Hepatocyte (in vitro differentiated cells): ENCODE results near the gene HSD17B8. TPM values are rescaled to one million over a fixed set of nuclear protein-coding genes. Genes with fewer than 3 reads are reported as not detected.
A peak's percentile ranks its signal among the peaks of the same experiment; 100 is the strongest.

Experiments used
- DNase-seq: peaks from one replicate; pipeline ENCODE4 v3.0.0-alpha.2; 2016; ENCODE audit warnings: low spot score
- H2AFZ ChIP-seq: fragments of 200-600 bp; sonication (generic); 2 replicates; pipeline ENCODE4 v1.6.0; 2016; ENCODE audit warnings: antibody characterized with exemption, mild to moderate bottlenecking
- H3K27ac ChIP-seq: fragments of 200-600 bp; sonication (generic); 2 replicates; pipeline ENCODE4 v1.5.1; 2016; ENCODE audit warnings: mild to moderate bottlenecking
- H3K27me3 ChIP-seq: fragments of 200-600 bp; sonication (generic); 2 replicates; pipeline ENCODE4 v1.6.1; 2016
- H3K36me3 ChIP-seq: fragments of 200-600 bp; sonication (generic); replicated peaks from 2 replicates; pipeline ENCODE4 v1.5.1; 2016; ENCODE audit warnings: low read depth; ENCODE audit not compliant: insufficient read depth
- H3K4me1 ChIP-seq: fragments of 200-600 bp; sonication (generic); 2 replicates; pipeline ENCODE4 v1.5.1; 2016; ENCODE audit warnings: mild to moderate bottlenecking, moderate library complexity; ENCODE audit not compliant: insufficient read depth
- H3K4me2 ChIP-seq: fragments of 200-600 bp; sonication (generic); 2 replicates; pipeline ENCODE4 v1.6.0; 2016
- H3K4me3 ChIP-seq: fragments of 200-600 bp; sonication (generic); 2 replicates; pipeline ENCODE4 v1.5.1; 2016; ENCODE audit warnings: mild to moderate bottlenecking
- H3K79me2 ChIP-seq: fragments of 200-600 bp; sonication (generic); 2 replicates; pipeline ENCODE4 v1.6.0; 2017; ENCODE audit warnings: mild to moderate bottlenecking
- H3K9me2 ChIP-seq: fragments of 200-600 bp; sonication (generic); replicated peaks from 2 replicates; pipeline ENCODE4 v1.6.0; 2017; ENCODE audit warnings: mild to moderate bottlenecking; ENCODE audit not compliant: insufficient read depth
- H3K9me3 ChIP-seq: fragments of 200-600 bp; sonication (generic); 2 replicates; pipeline ENCODE4 v1.5.1; 2016; ENCODE audit warnings: low read depth, mild to moderate bottlenecking
- H4K20me1 ChIP-seq: fragments of 200-600 bp; sonication (generic); 2 replicates; pipeline ENCODE4 v1.6.0; 2016; ENCODE audit warnings: mild to moderate bottlenecking; ENCODE audit not compliant: insufficient read depth, poor library complexity, severe bottlenecking
- EZH2 ChIP-seq: fragments of 200-600 bp; sonication (generic); IDR thresholded peaks from 2 replicates; pipeline ENCODE4 v1.6.1; 2016; ENCODE audit warnings: antibody characterized with exemption, mild to moderate bottlenecking, borderline replicate concordance
- EZH2phosphoT487 ChIP-seq: fragments of 200-600 bp; sonication (generic); IDR thresholded peaks from one replicate; pipeline ENCODE4 v1.6.1; 2018; ENCODE audit warnings: antibody characterized with exemption, mild to moderate bottlenecking, low read depth, moderate library complexity; ENCODE audit not compliant: unreplicated experiment, severe bottlenecking
- WGBS: methylation state at CpG from one replicate; pipeline ENCODE4 v1.1.6; 2016; ENCODE audit warnings: low lambda C conversion rate; ENCODE audit errors: missing lambda C conversion rate; 5-methylcytosine and 5-hydroxymethylcytosine counted together
- polyA plus RNA-seq: library from polyadenylated mRNA; unstranded; fragments of >200 nt; fragmentation: Nextera tagmentation; extraction: Ambion mirVana; gene quantifications from 2 replicates; pipeline ENCODE4 v1.2.1, GENCODE V29; 2016
- total RNA-seq: library from RNA; depleted of rRNA; stranded (reverse); fragments of >200 nt; gene quantifications from 2 replicates; pipeline ENCODE4 v1.2.3, GENCODE V29; 2014
- TF ChIP-seq, protein P1 (sequence below): fragments of 200-600 bp; sonication (generic); IDR thresholded peaks from 2 replicates; pipeline ENCODE4 v1.5.1; 2016; ENCODE audit warnings: antibody characterized with exemption, mild to moderate bottlenecking; ENCODE audit not compliant: poor library complexity

Gene HSD17B8
- total RNA-seq = 6.0 and 7.8 TPM in 2 replicates
- 11.1 and 12.9 TPM in 2 replicates for polyA plus RNA-seq

DNA sequence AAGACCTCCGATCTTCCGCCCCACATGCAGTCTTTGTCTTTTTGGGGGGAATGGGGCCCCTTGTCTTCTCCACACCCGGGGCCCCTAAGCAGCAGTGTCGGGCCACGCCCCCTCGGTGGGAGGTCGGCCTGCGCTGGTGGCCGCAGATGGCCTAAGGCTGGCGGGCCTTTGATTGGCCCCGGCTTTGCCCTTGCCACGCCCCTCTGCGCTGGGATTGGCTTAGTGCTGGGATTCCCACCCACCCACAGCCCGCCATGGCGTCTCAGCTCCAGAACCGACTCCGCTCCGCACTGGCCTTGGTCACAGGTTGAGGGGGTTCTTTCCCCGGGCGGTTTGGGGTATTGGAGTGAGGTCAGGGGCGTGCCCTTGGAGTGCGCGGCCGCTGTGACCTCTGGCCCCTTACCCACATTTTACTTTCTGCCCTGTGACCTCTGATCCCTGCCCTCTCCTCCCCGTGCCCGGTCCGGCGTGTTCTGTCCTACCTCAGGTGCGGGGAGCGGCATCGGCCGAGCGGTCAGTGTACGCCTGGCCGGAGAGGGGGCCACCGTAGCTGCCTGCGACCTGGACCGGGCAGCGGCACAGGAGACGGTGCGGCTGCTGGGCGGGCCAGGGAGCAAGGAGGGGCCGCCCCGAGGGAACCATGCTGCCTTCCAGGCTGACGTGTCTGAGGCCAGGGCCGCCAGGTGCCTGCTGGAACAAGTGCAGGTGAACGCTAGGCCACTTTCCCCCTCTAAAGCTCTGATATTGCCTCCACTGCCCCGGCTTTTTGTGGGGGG lies at the start of gene HSD17B8:
Gene HSD17B8, plus strand, starts transcription at position 241 of the 776 bp plus-strand sequence. Its CDS starts 14 bp downstream, at position 255.
- WGBS = 1% methylated on average over 45 of the region's 48 CpGs

DNA sequence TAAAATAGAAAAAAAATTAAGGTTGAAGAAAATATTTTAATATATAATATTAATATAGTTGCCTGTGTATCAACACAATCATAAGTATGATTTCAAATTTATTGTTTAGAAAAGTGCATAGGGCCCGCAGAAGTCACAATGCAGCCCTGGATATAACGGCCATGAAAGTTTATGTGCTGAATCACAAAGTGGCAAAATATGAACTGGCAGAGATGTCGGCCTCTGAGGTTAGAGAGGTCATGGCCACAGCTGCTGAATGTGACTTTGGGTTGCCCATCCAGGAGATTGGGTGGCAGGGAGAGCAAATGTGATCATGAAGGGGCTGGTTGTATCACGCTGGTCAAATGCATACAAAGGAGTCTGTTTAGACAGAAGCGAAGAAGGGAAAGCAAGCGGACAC lies 47.9 kb upstream of the HSD17B8 start:
- Histone ChIP-seq H3K4me3 (no peak overlapping the region), H2AFZ (no peak overlapping the region), H3K27ac (no peak overlapping the region), H3K4me1 (peaks cover under 1% of the 10 kb centered on the region), H3K27me3 (no peaks in the 10 kb centered on the region), H3K79me2 (no peaks in the 10 kb centered on the region), H3K9me2 (no peaks in the 10 kb centered on the region), H3K36me3 (no peaks in the 10 kb centered on the region), H4K20me1 (no peaks in the 10 kb centered on the region), H3K9me3 (no peaks in the 10 kb centered on the region), H3K4me2 (no peak overlapping the region)
- 84% methylated on average over 6 of the region's 6 CpGs for WGBS
- no peak for TF ChIP-seq EZH2
- no peak for TF ChIP-seq EZH2phosphoT487
- no peak for DNase-seq

More for the DNA sequence above, at the start of gene HSD17B8:
- Histone ChIP-seq H3K36me3 (no peaks in the 10 kb centered on the region), H3K27me3 (no peaks in the 10 kb centered on the region), H3K79me2 (peaks cover 53% of the 10 kb centered on the region), H3K9me2 (no peaks in the 10 kb centered on the region), H3K4me2 (peak within 1 kb of the TSS; percentile 93), H2AFZ (peak within 1 kb of the TSS; percentile 46), H3K4me1 (peaks cover 33% of the 10 kb centered on the region), H3K27ac (peak within 1 kb of the TSS; percentile 79), H3K4me3 (peak within 1 kb of the TSS; percentile 48), H4K20me1 (peaks cover 8% of the 10 kb centered on the region), H3K9me3 (no peaks in the 10 kb centered on the region)
- TF ChIP-seq, protein P1, sequence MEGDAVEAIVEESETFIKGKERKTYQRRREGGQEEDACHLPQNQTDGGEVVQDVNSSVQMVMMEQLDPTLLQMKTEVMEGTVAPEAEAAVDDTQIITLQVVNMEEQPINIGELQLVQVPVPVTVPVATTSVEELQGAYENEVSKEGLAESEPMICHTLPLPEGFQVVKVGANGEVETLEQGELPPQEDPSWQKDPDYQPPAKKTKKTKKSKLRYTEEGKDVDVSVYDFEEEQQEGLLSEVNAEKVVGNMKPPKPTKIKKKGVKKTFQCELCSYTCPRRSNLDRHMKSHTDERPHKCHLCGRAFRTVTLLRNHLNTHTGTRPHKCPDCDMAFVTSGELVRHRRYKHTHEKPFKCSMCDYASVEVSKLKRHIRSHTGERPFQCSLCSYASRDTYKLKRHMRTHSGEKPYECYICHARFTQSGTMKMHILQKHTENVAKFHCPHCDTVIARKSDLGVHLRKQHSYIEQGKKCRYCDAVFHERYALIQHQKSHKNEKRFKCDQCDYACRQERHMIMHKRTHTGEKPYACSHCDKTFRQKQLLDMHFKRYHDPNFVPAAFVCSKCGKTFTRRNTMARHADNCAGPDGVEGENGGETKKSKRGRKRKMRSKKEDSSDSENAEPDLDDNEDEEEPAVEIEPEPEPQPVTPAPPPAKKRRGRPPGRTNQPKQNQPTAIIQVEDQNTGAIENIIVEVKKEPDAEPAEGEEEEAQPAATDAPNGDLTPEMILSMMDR = no peak
- TF ChIP-seq EZH2 = no peak
- no peak for TF ChIP-seq EZH2phosphoT487
- peak; percentile 97 for DNase-seq

DNA sequence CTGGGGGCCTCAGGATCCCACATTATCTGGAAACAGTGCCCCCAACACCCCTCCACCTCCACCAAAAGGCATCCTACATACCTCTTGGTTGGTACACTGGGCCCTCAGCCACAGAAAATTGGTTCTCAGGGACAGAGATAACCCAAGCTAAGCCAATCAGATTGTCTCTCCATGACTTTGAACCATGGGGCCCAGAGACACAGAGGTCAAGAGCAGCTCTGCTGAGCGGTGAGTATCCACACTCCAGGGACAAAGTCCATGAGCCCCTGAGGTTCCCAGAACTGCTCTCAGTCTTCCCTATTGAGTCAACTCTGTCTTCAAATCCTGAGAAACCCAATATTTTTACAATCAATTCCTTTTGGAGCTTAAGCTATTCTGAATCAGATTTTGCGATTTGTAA lies 47.5 kb upstream of the HSD17B8 start:
- Histone ChIP-seq H4K20me1 (no peaks in the 10 kb centered on the region), H3K36me3 (no peaks in the 10 kb centered on the region), H3K4me1 (peaks cover 4% of the 10 kb centered on the region), H3K27ac (no peak overlapping the region), H2AFZ (no peak overlapping the region), H3K79me2 (no peaks in the 10 kb centered on the region), H3K4me3 (no peak overlapping the region), H3K9me3 (no peaks in the 10 kb centered on the region), H3K9me2 (no peaks in the 10 kb centered on the region), H3K27me3 (no peaks in the 10 kb centered on the region), H3K4me2 (no peak overlapping the region)
- DNase-seq = no peak
- 83% methylated on average over 2 of the region's 2 CpGs for WGBS
- TF ChIP-seq EZH2phosphoT487 = no peak

DNA sequence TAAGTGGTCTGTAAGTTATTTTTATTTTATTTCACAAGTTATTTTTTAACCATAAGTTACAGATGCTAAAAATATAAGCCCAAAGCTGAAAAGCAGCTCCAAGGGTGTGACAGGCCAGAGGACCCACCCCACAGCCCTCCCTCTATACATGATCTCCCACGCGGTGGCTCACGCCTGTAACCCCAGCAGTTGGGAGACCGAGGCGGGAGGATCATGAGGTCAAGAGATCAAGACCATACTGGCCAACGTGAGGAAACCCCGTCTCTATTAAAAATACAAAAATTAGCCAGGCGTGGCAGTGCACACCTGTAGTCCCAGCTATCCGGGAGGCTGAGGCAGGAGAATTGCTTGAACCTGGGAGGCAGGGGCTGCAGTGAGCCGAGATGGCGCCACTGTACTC lies 44.4 kb upstream of the HSD17B8 start:
- H3K36me3 ChIP-seq = no peaks in the 10 kb centered on the region
- DNase-seq = no peak
- H3K4me2 ChIP-seq = no peak overlapping the region
- H3K27me3 ChIP-seq = no peaks in the 10 kb centered on the region
- H3K9me3 ChIP-seq = no peaks in the 10 kb centered on the region
- 94% methylated on average over 11 of the region's 11 CpGs for WGBS
- no peaks in the 10 kb centered on the region for H3K9me2 ChIP-seq
- H3K79me2 ChIP-seq = no peaks in the 10 kb centered on the region
- no peak overlapping the region for H3K4me3 ChIP-seq
- H3K27ac ChIP-seq = no peak overlapping the region
- H3K4me1 ChIP-seq = peaks cover 7% of the 10 kb centered on the region
- H2AFZ ChIP-seq = no peak overlapping the region
- H4K20me1 ChIP-seq = no peaks in the 10 kb centered on the region
- no peak for TF ChIP-seq EZH2phosphoT487
- TF ChIP-seq, protein P1 = no peak
- no peak for TF ChIP-seq EZH2
